Loucy (cell line): ENCODE results near the gene ACVR2B.

Experiments used
- EZH2phosphoT487 ChIP-seq: fragments of 200-600 bp; IDR thresholded peaks from 2 replicates; pipeline ENCODE4 v1.6.1; 2018; ENCODE audit warnings: antibody characterized with exemption, mild to moderate bottlenecking, moderate library complexity, borderline replicate concordance
- TF ChIP-seq, protein P1 (sequence below): fragments of 200-600 bp; sonication (generic); conservative IDR thresholded peaks from 2 replicates; pipeline ENCODE4 v1.5.1; 2014; ENCODE audit warnings: mild to moderate bottlenecking, antibody characterized with exemption, low read length

DNA sequence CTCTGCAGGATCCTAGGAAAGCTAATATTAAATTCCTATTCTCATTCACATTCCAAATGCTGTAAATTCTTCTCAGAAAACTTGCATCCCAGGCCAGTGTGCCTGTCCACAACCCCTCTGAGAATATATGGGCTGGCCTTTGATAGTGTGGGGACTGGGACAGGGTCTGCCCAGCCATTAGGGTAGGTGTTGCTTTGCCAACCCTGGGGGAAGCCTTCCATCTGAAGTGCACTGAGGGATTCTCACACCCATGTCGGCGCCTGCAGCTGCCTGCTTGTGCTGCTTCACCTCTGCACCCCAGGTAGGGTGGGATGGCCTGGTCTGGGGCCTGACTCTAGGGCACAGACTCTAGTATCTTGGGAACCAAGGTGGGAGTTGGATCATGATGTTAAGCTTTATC is 27.2 kb downstream of the ACVR2B start:
- TF ChIP-seq, protein P1, sequence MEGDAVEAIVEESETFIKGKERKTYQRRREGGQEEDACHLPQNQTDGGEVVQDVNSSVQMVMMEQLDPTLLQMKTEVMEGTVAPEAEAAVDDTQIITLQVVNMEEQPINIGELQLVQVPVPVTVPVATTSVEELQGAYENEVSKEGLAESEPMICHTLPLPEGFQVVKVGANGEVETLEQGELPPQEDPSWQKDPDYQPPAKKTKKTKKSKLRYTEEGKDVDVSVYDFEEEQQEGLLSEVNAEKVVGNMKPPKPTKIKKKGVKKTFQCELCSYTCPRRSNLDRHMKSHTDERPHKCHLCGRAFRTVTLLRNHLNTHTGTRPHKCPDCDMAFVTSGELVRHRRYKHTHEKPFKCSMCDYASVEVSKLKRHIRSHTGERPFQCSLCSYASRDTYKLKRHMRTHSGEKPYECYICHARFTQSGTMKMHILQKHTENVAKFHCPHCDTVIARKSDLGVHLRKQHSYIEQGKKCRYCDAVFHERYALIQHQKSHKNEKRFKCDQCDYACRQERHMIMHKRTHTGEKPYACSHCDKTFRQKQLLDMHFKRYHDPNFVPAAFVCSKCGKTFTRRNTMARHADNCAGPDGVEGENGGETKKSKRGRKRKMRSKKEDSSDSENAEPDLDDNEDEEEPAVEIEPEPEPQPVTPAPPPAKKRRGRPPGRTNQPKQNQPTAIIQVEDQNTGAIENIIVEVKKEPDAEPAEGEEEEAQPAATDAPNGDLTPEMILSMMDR, result no peak
- TF ChIP-seq EZH2phosphoT487, result no peak
